Kidney epithelial cell (primary cell): ENCODE data around the gene PHPT1. TPM values are rescaled to one million over a fixed set of nuclear protein-coding genes. Genes with fewer than 3 reads are reported as not detected.
"Not testable (repeated sequence)": the region's sequence is repeated elsewhere in the genome, so short reads cannot be mapped to it uniquely, and the experiment has no call there.

Experiments
- DNase-seq: peaks from one replicate; pipeline ENCODE4 v3.0.0-alpha.2; 2010; ENCODE audit warnings: low read depth
- H3K27me3 ChIP-seq: 2 replicates; pipeline ENCODE4 v1.6.0; 2011; ENCODE audit warnings: low read length; ENCODE audit not compliant: control insufficient read depth, insufficient read depth
- H3K36me3 ChIP-seq: 2 replicates; pipeline ENCODE4 v1.5.1; 2011; ENCODE audit warnings: low read length; ENCODE audit not compliant: control insufficient read depth, insufficient read depth
- H3K4me3 ChIP-seq: 2 replicates; pipeline ENCODE4 v1.5.1; 2011; ENCODE audit warnings: low read depth, mild to moderate bottlenecking, control low read depth, low read length
- CTCF ChIP-seq: IDR thresholded peaks from 2 replicates; pipeline ENCODE4 v1.5.1; 2011; ENCODE audit warnings: mild to moderate bottlenecking, moderate library complexity, low read length, control low read depth, inconsistent platforms; ENCODE audit not compliant: insufficient read depth, poor library complexity, severe bottlenecking
- total RNA-seq: library from RNA; depleted of rRNA; stranded (reverse); fragments of >200 nt; gene quantifications from 2 replicates; pipeline ENCODE4 v1.2.3, GENCODE V29; 2015

PHPT1 gene
- total RNA-seq, 1 donor from 2014 or later, result 129 TPM

GRCh38 chr9:136868644-136869043, 19.4 kb downstream of the PHPT1 start:
- TF ChIP-seq CTCF, result no peak
- DNase-seq, result no peak

GRCh38 chr9:136869611-136870010, 20.4 kb downstream of the PHPT1 start:
- H3K4me3 ChIP-seq, H3K27me3 ChIP-seq, H3K36me3 ChIP-seq, DNase-seq: not testable (repeated sequence)

More at GRCh38 chr9:136868644-136869043, 19.4 kb downstream of the PHPT1 start:
- no peak overlapping the region for H3K4me3 ChIP-seq
- no peaks in the 10 kb centered on the region for H3K27me3 ChIP-seq
- no peaks in the 10 kb centered on the region for H3K36me3 ChIP-seq

GRCh38 chr9:136875155-136875554, 25.9 kb downstream of the PHPT1 start:
- DNase-seq, result no peak
- Histone ChIP-seq H3K36me3 (no peaks in the 10 kb centered on the region), H3K27me3 (peaks cover 2% of the 10 kb centered on the region), H3K4me3 (no peak overlapping the region)
- TF ChIP-seq CTCF, result no peak

- no peak overlapping the region for H3K4me3 ChIP-seq
- H3K27me3 ChIP-seq, result peaks cover 2% of the 10 kb centered on the region
- TF ChIP-seq CTCF, result no peak
- no peaks in the 10 kb centered on the region for H3K36me3 ChIP-seq
- DNase-seq, result no peak
Observed at GRCh38 chr9:136876476-136876875, 27.3 kb downstream of the PHPT1 start.

- Histone ChIP-seq H3K4me3 (no peak overlapping the region), H3K36me3 (no peaks in the 10 kb centered on the region), H3K27me3 (peaks cover 2% of the 10 kb centered on the region)
- TF ChIP-seq CTCF, result no peak
- DNase-seq, result no peak
Observed at GRCh38 chr9:136880651-136881050, 31.4 kb downstream of the PHPT1 start.

GRCh38 chr9:136881691-136882108, 32.5 kb downstream of the PHPT1 start:
- H3K36me3 ChIP-seq, result no peaks in the 10 kb centered on the region
- peaks cover under 1% of the 10 kb centered on the region for H3K27me3 ChIP-seq
- no peak overlapping the region for H3K4me3 ChIP-seq
- TF ChIP-seq CTCF, result no peak
- no peak for DNase-seq
